Measurements from ENCODE around the gene ACTRT2.
A peak's percentile ranks its signal among the peaks of the same experiment; 100 is the strongest.

The ACTRT2 gene

DNA sequence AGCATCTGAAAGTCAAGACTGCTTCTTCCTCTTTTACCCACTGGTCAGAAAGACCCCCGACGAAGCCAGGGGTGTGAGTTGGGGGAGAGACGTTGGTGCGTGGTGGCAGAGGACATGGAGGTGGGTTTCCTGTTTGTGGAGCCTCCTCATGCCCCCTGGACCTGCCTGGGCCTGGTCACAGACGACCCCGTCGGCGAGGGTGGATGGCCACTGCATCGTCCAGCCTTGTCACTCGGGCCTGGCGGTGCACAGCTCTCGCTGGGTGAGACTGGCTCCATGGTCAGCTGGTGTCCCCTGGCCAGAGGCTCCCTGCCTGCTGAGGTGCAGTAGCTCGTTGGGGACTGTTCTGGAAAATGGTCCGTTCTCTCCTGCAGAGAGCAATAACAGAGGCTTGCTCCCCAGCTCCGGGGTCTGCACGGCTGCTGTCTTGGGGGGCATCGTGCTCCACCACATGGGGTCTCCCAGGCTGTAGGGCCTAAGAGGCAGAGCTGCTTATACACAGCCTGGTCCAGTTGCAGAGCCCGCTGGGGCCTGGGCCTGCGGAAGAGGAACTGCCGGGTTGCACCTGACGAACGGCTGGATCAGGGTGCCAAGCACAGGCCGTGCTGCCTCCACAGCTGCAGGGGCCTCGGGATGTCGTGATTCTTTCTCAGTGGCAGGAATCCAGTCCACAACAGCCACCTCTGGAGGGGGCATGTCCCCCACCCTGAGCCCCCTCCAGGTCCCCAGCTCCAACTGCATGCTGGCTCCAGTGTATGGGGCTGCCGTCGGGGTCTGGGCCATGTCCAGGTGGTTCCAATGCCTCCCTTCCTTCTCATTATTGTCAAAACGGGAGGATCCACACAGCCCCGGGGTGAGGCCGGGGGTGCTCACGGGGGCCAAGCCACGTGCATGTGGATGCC, 18.0 kb upstream of the ACTRT2 start:
- no peak for DNase-seq (ENCODE audit: low spot score)

GRCh38 chr1:3003941-3004270, 17.4 kb upstream of the ACTRT2 start:
- no peak for DNase-seq (ENCODE audit: low spot score)

- DNase-seq (ENCODE audit: low spot score), result no peak
These were observed 16.7 kb upstream of the ACTRT2 start for GRCh38 chr1:3004285-3005205.

DNA sequence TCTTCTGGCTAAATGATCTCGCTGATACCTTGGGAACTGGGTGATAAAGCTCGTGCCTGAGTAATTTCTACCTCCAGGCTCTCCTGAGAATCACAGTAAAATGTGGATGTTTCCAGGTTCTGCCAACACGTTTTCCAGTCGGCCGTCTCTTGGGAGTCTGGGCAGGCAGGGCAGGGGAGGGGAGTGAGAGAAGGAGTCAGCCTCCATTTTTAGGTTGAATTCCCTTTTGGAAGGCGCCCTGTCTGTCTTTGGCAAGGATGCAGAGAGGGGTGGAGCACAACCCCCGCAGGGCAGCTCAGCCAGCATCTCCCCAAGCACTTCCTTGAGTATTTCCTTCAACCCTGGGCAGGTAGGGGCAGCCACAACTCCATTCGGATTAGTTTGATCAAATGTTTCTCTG, 15.5 kb upstream of the ACTRT2 start:
- DNase-seq (ENCODE audit: low spot score), result no peak

DNA sequence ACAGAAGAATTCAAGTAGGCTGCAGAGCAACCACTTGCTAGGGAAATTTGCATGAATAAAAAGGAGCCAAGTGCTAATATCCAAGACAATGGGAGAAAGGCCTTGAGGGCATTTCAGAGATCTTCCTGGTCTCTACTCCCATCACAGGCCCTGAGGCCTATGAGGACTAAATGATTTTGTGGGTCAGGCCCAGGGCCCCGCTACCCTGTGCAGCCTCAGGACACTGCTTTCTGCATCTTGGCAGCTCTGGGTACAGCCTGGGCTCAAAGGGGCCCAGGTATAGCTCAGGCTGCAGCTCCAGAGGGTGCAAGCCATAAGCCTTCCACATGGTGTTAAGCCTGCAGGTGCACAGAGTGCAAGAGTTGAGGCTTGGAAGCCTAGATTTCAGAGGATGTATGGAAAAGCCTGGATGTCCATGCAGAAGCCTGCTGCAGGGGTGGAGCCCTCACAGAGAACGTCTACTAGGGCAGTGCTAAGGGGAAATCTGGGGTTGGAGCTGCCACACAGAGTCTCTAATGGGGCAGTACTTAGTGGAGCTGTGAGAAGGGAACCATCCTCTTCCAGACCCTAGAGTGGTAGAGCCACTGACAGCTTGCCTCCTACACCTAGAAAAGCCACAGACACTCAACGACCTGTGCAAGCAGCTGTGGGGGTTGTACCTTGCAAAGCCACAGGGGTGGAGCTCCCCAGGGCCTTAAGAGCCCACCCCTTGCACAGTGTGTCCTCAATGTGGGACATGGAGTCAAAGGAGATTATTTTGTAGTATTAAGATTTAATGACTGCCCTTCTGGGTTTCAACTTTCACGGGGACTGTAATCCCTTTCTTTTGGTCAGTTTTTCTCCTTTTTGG, 13.7 kb upstream of the ACTRT2 start:
- no peak for DNase-seq (ENCODE audit: low spot score)

- no peak for DNase-seq (ENCODE audit: low spot score)
These were observed 12.2 kb upstream of the ACTRT2 start for GRCh38 chr1:3009021-3009420.

- DNase-seq (ENCODE audit: low spot score), result no peak
These were observed 11.7 kb upstream of the ACTRT2 start for GRCh38 chr1:3009556-3009955.

DNA sequence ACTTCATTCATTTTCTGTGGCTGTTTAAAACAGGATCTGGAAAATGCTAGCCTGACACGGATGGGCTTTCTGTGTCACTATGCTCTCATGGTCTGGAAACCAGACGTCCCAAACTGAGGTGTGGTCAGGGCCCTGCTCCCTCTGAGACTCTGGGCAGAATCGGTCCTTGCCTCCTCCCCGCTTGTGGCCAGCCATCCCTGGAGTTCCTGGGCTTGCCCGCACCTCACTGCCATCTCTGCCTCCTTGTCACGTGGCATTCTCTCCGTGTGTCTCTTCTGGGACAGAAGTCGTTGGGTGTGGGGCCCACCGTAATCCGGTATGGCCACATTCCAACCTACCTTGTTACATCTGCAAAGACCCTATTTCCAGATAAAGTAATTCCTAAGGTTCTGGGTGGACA, 10.1 kb upstream of the ACTRT2 start:
- no peak for DNase-seq (ENCODE audit: low spot score)

DNA sequence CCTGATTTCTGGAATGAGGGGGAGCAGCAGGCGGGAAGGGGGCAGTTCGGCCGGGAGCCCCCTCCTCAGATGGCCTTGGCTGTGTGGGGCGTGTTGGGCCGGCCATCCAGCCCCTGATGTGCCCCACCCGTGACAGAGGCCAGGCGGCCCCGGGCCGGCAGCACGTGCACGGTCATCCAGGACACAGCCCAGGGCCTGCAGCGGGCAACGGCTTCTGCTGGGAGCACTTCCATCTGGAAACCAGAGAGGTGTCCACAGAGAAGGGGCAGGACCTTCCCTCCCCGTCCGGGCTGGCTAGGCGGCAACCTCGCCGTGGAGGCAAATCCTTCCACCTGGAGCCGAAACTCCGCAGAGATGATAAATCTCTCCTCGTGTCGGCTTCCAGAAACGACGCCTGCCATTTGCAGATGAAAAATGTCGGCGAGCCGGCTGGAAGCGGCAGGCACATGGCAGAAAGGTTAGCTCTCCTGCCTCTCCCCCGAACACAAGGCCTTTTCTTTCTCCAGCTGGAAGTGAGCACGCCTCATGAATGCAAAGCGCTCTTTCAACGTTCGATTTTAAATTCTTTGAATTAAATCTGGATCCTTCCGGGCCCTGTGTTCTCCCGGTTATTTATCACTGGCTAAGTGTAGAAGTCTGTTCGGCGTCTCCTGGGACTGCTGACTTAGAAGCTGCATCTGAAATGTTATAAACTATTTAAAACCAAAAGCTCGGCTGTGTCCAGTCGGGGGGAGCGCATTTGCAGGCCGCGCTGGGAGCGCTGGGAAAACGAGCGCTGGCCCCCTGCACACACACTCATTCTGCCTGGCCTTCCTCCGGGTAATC, 9.4 kb upstream of the ACTRT2 start:
- DNase-seq (ENCODE audit: low spot score), result no peak

GRCh38 chr1:3012456-3013291, 8.6 kb upstream of the ACTRT2 start:
- DNase-seq (ENCODE audit: low spot score), result peak; percentile 85

- DNase-seq (ENCODE audit: low spot score), result no peak
These were observed 7.8 kb upstream of the ACTRT2 start for GRCh38 chr1:3013371-3014049.

GRCh38 chr1:3014050-3014440, 7.2 kb upstream of the ACTRT2 start:
- DNase-seq (ENCODE audit: low spot score), result no peak

- no peak for DNase-seq (ENCODE audit: low spot score)
These were observed 6.6 kb upstream of the ACTRT2 start for GRCh38 chr1:3014443-3015268.

GRCh38 chr1:3015269-3015635, 6.0 kb upstream of the ACTRT2 start:
- no peak for DNase-seq (ENCODE audit: low spot score)

DNA sequence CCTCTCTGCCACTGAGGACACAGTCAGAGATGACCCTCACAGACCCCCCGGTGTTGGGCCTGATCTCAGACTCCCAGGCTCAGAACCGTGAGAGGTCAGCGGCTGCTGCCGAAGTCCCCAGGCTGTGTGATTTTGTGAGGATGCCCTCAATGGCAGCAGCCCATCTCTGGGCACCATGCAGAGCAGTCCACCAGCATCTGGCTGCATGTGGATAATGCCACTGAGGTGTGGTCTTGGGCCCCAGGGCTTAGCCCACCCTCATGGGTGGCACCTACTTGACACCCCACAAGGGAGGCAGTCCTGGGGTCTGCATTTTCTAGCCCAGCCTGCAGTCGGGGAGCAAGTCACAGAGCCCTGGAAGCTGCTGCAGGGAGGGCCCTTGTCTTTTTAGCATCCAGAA, 5.5 kb upstream of the ACTRT2 start:
- DNase-seq (ENCODE audit: low spot score), result no peak

DNA sequence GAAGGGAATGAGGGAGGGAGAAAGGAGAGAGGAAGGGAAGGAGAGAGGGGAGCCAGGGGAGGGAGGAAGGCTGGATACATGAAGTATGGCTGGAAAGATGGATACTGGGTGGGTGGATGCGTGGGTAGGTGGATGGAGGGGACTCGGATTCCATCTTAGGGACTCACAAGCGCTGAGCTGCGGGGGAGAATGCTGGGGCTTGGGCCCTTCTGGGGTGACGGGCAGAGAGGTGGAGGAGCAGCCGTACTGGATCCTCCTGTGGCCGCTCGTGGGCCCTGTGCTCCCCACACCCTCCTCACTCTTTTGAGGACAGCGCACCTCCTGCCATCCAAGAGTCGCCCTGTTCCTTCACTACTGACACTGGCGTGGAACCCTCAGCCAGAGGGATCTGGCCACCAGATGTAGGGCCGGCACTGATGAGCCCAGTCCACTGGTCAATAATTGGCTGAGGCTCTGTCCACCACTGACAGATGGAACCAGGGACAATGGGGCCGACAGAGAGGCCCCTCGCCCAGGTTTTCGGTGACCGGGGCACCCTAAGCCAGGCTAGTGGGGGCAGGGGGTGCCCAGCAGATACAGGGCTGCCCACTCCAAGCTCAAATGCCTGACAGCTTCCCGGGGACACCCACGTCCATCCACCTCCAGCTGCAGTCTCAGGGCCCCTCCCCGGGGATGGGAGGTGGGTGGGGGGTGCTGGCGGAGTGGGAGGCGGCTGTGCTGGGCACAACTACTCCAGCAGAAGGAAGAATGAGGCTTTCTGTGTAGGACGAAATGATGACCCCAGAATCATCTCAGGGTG, 4.4 kb upstream of the ACTRT2 start:
- DNase-seq (ENCODE audit: low spot score), result no peak

GRCh38 chr1:3017440-3018050, 3.7 kb upstream of the ACTRT2 start:
- no peak for DNase-seq (ENCODE audit: low spot score)

DNA sequence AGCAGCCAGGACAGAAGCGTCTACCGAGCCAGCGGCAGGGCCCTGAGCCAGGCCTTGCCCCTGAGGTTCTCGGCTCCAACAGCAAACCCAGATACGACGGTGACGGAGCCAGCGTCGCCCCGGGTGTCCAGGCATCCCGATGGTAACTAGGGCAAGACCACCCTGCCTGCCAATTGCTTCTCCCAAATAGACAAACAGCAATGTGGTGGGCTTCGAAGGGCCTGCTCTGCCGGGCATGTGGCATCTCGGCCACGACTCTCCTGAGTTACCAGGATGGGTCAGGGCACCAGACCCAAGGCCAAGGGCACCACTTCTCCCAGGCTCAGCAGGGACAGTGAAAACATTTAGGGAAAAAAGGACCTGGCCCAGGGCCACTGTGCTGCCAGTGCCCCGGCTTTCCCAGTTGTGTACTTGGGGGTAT, 3.2 kb upstream of the ACTRT2 start:
- no peak for DNase-seq (ENCODE audit: low spot score)
